ENCODE data around the gene INTS6.

The INTS6 gene

DNA sequence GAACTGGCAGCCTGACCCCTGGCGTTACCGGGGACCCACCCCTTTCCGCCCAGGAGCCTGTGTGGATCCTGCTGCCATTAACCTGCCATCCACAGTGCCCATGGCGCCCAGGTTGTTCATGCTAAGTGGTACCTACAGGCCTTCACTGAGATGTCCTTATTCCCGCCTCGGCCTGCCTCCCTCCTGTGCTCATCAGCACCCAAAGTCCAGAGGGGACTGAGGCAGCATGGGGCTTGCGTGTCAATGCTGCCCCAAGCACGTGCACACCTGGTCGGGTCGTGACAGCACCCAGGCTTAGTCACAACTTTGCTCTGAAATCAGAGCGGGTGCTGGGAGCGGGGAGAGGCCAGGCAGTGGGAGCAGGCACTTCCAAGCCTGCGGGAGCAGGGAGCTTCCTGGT is 3.7 kb upstream of the INTS6 start:
- no peak for DNase-seq (ENCODE audit: low spot score)

DNA sequence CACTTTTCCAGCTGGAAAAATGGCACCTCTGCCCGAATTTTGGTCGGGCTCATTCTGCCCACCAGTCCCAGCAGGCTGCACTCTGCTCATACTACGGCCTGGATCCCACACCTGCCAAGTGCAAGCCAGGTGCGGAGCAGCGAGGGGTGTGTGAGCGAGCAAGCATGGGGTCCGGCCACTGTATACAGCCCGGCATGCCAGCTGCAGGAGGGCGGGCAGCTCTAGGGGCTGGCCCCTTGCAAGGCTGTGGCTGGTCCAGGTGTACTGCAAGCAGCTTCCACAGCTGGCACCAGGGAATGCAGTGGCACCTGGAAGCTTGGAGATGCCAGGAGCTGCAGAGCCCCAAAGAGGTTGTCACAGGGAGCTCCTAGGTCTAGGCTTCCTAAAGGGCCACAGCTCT is 2.7 kb upstream of the INTS6 start:
- DNase-seq (ENCODE audit: low spot score) = no peak

DNA sequence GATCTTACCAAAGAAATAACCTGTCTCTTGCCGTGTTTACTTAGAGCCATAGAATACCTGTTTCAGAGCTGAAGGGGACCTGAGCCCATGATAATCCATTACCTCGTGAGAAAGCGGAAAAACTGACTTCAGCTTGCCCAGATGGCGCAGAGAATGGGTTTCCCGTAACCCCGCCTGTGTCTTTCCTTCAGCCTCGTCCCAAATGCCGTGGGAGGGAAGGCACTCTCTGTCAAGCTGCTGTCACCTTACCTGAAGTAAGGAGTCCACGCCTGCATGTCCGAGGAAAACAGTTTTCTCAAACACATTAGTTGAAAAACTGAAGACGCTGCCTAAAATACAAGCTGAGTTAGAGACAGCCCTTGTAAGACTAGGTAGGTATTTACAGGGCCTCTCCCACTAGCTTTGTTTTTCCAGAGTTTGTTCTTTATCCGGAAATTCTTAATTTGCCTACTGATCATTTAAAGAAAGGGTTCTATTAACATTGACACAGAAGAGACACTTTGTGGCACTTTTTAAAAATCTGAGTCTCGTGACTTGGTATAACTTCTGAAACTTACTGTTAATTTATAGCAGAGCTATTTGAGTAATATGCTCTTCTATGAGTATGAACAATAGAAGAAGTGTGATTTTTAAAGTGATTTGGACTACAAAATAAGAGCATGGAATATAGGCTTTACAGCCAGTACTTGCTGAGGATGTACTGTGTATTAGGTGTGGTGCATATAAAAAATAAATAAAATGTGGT is 1.3 kb upstream of the INTS6 start:
- DNase-seq (ENCODE audit: low spot score) = peak; percentile 53

DNA sequence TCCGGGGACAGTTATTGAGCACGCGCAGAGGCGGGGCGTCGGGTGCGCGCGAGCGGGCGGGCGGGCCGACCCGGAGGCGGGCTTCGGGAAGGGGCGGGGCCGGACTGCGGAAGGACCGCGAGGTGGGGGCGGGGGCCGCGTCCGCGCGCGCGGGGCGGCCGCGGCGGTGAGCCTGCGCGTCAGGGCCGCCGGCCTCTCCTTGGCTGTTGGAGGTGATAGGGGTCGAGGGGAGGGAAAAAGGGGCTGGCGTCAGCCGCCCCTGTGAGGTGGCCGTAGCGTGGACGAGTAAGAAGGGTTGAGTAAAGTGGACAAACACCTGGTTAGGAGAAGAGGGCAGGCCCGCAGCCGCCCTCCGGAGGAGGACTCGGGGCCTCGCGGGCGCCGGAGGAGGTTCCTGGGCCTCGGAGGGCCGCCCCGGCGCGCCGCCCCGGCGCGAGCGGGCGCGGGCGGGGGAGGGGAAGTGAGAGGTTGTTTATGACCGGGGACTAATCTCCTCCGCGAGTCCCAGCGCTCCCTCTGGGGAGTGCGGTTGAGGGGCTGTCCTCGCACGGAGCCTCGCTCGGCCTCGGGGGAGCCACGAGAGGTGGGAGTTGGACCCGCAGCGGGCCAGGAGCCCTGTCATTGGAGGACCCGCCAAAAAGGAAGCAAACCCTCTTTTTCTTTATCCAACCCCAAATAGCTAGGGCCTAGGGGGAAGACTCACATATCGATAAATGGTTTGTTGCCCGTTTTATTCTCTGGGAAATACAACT is 547 bp upstream of the INTS6 start:
- no peak for DNase-seq (ENCODE audit: low spot score)

DNA sequence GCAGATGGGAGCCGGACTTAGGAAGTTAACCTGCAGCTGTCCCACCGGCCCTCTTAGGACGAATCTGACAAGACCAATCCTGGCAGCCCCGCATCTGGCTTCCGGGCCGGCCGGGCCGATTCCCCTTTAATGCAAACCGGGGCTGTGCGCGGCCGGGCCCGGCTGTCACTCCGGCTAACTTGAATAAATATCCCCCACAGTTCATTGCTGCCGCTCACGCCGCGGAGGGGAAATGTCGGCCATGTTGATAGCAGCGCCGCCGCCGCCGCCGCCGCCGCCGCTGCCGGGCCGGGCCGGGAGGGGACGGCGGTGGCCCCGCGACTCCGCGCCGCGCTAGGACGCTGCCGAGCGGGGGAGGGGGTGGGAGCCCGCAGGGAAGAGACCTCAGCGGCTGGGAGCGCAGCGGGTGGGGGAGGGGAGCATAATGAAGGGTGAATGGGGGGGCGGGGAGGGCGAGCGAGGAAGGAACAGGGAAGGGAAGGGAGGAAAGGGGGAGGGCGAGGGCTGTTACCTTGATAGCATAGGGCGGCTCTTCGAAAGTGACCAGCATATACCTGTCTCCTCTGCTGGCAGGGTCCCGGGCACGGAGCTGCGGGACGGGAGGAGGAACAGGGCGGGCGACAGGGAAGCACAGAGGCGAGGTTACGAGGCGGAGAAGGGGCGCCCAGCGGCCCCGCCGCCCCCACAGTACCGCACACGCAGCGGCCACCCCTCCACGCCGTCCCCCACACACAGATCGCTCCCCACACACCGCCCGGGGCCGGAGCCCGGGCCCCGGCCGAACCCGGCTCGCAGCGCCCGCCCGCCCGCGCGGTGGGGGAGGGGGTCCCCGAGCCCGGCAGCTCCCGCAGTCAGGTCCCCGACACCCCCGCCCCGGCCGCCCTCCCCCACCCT is 1.1 kb downstream of the INTS6 start:
- DNase-seq (ENCODE audit: low spot score) = peak; percentile 70

DNA sequence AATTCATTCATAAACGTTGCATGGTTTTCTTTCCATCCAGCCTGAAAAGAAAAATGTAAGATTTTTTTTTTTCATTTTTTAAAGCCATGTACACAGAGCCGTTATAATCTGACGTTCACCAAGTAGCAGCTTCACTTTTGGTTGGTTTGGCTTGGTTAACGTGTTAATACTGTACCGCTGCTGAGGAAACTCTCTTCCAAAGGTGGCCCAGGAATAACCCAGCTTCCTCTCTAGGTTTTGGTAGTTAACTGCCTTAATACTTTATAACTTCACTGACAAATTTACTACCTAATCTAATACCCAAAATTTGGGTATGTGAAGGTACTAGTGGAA is 1.7 kb downstream of the INTS6 start:
- DNase-seq (ENCODE audit: low spot score) = no peak

DNA sequence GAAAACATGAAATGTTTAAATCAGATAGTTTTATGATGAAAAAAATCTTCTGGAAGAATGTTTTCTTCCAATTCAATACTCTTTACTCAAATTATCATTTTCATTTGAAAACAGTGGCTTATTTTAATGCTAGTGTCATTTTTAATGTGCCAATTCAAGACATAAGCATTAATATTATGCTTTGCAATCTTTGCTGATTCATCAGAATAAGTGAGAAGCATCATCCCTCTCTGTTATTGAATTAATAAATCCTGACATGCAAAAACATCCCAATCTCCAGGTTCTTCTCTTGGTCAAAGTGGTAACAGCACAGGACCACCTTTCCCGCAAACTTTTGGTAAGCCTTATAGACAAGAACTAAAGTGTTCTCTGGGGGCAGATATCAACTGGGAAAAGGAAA is 3.8 kb downstream of the INTS6 start:
- DNase-seq (ENCODE audit: low spot score) = no peak

DNA sequence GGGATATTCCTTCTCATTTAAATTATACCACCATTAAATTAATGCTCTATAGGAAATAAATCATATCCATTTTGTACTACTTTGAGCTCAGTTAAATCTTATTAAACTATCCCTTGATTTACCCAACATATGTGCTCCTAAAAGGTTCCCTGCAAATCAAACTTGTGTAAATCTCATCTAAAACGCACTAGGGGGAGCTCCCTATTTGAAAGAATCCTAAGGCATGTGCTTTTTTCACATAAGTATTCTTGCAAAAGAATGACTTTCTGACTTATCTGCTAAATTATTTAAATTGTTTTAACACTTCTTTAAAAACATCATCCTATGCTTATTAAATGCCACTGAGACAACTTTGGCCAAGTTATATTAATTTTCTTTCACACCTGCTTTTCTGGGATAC is 7.9 kb downstream of the INTS6 start:
- DNase-seq (ENCODE audit: low spot score) = peak; percentile 63

DNA sequence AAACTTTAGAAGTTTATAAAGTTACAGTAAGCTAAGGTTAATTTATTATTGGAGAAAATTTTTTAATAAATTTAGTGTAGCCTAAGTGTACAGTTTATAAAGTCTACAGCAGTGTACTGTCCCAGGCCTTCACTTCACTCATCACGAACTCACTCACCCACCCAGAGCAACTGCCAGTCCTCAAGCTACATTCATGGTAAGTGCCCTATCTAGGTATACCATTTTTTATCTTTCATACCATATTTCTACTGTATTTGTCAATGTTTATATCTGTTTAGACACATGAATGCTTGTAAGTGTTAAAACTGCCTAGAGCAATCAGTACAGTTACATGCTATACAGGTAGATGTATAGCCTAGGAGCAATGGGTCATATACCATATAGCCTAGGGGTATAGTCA is 12.5 kb downstream of the INTS6 start:
- no peak for DNase-seq (ENCODE audit: low spot score)

DNA sequence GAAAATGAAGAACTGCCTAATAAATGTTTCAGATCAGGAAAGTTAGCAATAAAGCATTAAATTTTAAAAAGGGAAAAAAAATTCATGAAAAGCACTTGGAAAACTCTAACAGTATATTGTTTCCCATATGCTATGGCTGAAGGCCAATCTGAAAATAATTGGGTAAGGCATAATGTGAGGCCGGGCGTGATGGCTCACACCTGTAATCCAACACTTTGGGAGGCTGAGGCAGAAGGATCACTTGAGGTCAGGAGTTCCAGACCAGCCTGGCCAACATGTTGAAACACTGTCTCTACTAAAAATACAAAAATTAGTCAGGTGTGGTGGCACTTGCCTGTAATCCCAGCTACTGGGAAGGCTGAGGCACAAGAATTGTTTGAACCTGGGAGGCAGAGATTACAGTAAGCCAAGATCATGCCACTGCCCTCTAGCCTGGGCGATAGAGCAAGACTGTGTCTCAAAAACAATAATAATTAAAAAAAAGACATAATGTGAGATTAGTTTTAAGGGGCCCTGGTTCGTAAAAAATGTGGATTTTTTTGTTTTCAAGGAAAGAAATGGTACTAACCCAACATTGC is 15.2 kb downstream of the INTS6 start:
- DNase-seq (ENCODE audit: low spot score) = no peak

DNA sequence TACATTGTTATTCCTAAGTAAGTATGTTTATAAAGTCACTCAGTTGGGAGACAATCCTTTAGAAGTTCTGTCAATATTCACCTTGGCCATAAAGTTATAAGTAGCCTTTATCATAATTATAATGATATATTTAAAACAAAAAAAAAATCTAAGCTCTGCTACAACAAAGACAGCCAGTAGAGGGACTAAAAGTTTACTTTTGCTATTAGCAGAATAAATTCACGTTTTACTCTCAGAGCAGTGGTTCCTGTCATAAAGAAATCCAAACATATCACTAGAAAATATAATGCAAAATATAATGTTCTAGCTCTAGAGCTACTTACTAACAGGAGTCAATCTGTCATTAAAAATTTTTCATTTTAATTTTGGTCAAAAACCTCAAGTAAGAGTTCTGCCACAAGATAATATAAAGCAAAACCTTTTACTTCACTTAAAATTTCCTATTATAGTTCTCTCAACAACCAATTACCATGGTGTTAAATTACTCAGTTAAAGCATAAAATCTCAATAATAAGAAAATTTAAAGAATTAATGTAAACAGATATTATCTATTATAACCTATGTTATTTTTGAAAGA is 17.7 kb downstream of the INTS6 start:
- no peak for DNase-seq (ENCODE audit: low spot score)

DNA sequence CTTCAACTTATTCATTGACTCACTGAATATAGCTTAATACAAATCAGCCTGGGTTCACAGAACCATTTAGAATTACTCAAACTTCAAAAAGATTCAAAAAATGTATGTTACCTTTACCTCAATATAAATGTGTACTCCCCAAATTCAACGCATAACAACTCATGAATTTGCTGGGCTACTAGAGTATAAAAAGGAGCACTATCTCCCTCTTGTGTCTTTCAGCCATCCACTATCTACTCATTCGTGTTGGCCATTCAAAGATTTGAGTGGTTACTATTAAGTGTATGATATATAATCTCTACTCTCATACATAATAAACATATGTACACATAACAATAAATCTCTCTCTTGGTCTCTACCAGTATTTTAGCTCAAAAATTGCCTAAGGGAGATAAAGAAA is 20.3 kb downstream of the INTS6 start:
- no peak for DNase-seq (ENCODE audit: low spot score)

DNA sequence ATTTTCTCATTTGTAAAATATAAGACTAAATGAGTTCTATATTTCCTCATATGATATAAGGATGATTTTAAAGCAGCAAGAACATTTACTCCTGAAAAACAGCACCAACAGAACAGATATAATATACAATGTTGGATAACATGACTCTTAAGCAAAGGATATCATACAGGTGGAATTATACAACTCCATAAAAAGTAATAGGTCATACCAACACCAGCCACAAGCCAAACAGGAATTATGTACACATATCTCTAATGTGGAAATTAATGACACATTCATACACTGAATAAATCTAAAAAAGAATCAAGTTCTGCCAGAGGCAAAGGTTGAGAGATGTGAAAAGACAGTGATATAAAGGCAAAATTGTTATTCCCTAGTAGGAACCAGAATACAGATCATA is 25.9 kb downstream of the INTS6 start:
- no peak for DNase-seq (ENCODE audit: low spot score)

DNA sequence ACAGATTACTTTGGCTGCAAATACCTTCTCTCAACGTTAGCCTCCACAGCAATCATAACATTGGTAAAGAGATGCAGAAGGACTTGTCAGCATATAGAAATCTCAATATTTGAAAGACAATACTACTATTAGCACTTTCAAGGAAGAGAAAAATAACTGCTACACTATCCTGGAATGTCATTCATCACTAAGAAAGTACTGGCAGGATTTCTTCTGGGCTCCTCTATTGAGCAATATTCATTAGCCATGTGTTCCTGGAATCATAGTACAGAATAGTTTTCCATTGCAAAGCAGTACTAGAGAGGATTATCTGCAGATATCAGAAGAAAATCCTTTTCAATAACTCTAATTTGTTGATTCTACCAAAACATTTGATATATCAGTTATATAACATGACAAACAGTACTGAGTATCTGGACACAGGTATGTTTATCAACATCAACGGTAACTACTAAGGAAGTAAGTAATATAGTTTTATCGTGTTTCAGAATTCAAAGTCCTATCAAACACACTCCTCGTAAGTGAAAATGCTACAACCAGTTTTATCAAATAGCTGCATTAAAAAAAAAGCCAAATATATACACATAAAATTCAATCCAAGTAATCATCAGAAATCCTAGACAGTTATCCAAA is 27.3 kb downstream of the INTS6 start:
- no peak for DNase-seq (ENCODE audit: low spot score)

DNA sequence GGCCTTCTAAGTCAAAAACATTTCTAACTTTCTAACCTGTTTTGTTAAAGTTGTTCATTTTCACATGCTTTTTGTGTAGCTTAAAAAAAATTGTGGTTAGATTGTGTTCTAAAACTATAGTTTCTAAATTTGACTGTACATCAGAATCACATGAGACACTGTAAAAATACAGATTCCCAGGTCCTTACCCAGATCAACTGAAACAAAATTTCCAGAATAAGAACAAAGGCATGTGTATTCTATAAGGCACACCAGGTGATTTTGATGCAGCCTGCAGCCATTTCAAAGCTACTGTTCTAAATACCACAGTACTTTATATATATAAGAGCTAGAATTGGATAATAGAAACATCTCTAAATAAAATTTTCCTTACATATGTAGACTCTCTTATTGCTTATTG is 29.1 kb downstream of the INTS6 start:
- no peak for DNase-seq (ENCODE audit: low spot score)

DNA sequence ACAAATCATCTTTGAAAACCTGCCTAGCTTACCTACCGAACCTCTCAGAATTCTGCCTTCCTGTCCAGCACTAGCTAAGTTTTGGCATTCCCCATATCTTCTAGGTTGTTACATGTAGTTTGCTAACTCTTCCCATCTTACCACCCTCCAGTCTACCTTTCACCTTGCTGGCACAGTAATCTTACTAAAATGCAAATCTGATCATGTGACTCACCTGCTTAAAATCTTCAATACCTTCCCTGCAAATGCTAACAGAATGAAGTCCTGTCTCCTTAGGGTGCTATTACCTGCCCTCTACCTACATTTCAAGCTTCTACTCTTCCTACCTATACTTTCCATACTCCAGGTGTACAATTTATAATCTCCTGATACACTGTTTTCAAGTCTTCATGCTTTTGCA is 30.4 kb downstream of the INTS6 start:
- DNase-seq (ENCODE audit: low spot score) = no peak

DNA sequence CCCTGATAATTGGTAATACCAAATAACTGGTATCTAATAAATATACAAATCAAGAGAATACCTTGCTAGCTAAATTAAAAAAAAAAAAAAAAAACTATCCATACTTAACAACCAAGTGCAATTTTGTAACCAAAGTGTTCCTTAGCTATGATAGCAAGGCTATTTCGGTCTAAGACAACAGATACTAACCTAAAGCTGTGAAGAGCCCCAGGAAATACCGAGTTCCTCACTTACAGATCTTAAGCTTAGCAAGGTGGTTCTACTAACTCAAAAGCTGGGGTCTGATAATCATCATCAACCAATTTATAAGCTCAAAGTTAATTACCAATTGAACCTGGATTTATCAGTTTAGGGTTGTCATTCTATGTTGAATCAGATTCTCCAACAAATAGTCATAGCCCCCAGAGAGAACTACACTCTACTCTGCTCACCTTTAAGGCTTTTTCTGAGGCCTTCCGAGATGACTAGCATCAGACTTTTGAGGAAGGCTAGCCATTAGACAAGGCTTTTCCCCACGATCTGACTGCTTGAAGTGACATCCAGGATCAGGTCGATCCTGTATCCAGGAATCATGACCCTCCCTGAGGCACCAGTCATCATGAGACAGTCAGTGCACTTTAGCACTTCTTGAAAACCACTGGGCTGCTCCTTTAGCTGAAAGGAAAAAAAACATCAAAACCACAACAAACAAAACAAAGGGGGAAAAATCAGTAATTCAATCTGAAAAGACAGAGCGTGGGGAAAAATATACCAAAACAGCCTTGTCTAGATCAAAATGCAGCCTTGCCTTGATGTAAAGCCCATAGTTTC is 31.9 kb downstream of the INTS6 start:
- DNase-seq (ENCODE audit: low spot score) = no peak

DNA sequence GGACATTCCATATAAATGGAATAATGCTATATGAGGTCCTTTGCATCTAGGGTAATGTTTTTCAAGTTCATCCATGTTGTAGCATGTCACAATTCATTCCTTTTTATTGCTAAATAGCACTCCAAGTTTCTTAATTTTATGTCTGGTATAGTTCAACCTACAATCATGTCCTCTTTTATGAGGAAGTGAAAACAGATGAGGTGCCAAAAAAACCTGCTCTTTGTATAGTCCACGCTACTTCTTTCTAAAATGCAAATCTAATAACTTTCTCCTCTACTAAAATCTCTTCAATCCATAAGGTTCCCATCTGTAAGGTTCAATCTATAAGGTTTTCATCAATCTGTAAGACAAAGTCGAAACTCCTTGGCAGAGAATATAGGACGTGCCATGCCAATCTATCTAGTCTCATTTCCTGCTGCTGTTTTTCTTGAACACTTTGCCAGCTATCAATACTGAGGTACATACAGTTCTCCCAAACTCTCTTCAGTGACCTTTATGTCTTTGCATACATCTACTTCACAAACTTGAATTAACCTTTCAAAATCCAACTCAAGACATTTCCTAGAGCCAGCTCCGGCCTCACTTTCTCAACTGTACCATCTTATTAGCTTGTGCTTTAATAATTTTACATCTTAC is 33.7 kb downstream of the INTS6 start:
- DNase-seq (ENCODE audit: low spot score) = peak; percentile 36

DNA sequence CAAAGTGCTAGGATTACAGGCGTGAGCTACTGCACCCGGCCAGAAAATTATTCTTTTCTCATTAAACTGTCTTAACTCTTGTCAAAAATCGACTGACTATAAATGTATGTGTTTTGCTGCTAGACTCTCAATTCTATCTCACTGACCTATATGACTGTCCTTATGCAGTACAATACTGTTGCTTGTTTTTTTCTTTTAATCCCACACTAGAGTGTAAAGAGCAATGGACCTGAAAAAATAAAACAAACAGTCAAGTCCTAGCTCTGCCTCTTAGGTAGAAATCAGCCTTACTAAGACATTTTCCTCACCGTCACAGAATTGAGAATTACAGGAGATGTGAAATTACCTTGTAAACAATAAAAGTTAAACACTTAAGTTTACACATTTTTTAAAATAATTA is 35.1 kb downstream of the INTS6 start:
- DNase-seq (ENCODE audit: low spot score) = no peak

DNA sequence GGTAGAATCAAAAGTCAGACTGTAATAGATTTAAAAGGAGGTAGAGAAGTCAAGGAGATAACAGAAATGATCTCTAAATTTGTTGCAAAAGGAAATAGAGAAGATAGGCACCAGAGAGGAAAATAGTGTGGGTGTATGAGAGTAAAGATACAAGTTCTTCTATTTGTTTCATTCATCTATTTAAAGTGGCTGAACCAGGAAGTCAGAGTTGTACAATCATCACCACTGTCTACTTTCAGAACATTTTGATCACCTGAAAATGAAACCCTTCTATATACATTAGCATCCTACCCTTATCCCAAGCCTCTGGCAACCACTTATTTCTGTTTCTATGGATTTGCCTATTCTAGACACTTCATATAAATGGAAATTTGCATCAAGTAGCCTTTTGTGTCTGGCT is 36.7 kb downstream of the INTS6 start:
- no peak for DNase-seq (ENCODE audit: low spot score)

All from pons (tissue), 1 donor.